Mucosa of descending colon (tissue), 3 donors: ENCODE results near the gene MAD2L2. TPM values are rescaled to one million over a fixed set of nuclear protein-coding genes. Genes with fewer than 3 reads are reported as not detected.
A peak's percentile ranks its signal among the peaks of the same experiment; 100 is the strongest.

ENCODE experiments used
- ATAC-seq: fragments of 200-7000 bp; cut with Tn5 transposase; one replicate; pipeline ENCODE4 v1.9.1; 2020; ENCODE audit warnings: mild to moderate bottlenecking, moderate library complexity
- DNase-seq, 3 donors: peaks; one replicate each; pipeline ENCODE4 v3.0.0-alpha.2; 2020
- H3K36me3 ChIP-seq: fragments of 200-600 bp; one replicate; pipeline ENCODE4 v1.8.0; 2021; ENCODE audit warnings: low read depth, mild to moderate bottlenecking
- H3K4me1 ChIP-seq: fragments of 200-600 bp; one replicate; pipeline ENCODE4 v1.8.0; 2021; ENCODE audit warnings: low read depth, mild to moderate bottlenecking
- H3K4me3 ChIP-seq: fragments of 200-600 bp; one replicate; pipeline ENCODE4 v1.8.0; 2021; ENCODE audit warnings: mild to moderate bottlenecking
- H3K9me3 ChIP-seq: fragments of 200-600 bp; one replicate; pipeline ENCODE4 v1.8.0; 2021; ENCODE audit warnings: mild to moderate bottlenecking
- CTCF ChIP-seq: fragments of 200-600 bp; IDR thresholded peaks from one replicate; pipeline ENCODE4 v1.8.0; 2022; ENCODE audit warnings: antibody characterized with exemption, mild to moderate bottlenecking
- intact Hi-C, 2 donors: fragments of 100-400 bp; cut with DNase I in 1 of 2; cut with micrococcal nuclease in 1 of 2; formaldehyde crosslinking; loops; one replicate each; pipeline versions ENCODE4 v1.11.0 to v1.11.1; 2022; cut with DNase I, micrococcal nuclease
- total RNA-seq, 3 donors: library from RNA; stranded (reverse); fragmentation: NEBNext Ultra II Directional in 2 of 3; extraction: Animal tissue kit (Norgen Biotek cat#: 25700) in 2 of 3; gene quantifications; one replicate each; pipeline versions ENCODE4 v1.2.1 to v1.2.4, GENCODE V29; 2021 to 2023
- donor health status: DM: no; HTN: no; CAD: no; lungs with moderate emphysema.
- donor health status: DM: no; HTN: no; CAD: no.
- donor health status: DM: no; HTN: yes; CAD: no.

The MAD2L2 gene
- total RNA-seq, 3 donors from 2014 or later: 5.1 to 21.2 (median 16.3) TPM

GRCh38 chr1:11711490-11711889, 30.5 kb upstream of the MAD2L2 start:
- intact Hi-C loops: loop anchor here in 1 of 2 donors (10.0 kb wide), 1 partner anchor 67 kb away; no protein-coding TSS in a partner anchor
- no peak for DNase-seq
- ATAC-seq: no peak
- no peak for TF ChIP-seq CTCF
- Histone ChIP-seq H3K4me1 (no peaks in the 10 kb centered on the region), H3K36me3 (no peaks in the 10 kb centered on the region), H3K9me3 (no peaks in the 10 kb centered on the region), H3K4me3 (no peak overlapping the region)

- Histone ChIP-seq H3K4me1 (no peaks in the 10 kb centered on the region), H3K9me3 (no peaks in the 10 kb centered on the region), H3K4me3 (no peak overlapping the region), H3K36me3 (no peaks in the 10 kb centered on the region)
- DNase-seq (no peak), ATAC-seq (no peak)
- intact Hi-C loops: no loop called here
- no peak for TF ChIP-seq CTCF
These were observed 27.8 kb upstream of the MAD2L2 start for GRCh38 chr1:11708554-11709350.

GRCh38 chr1:11707621-11708276, 26.8 kb upstream of the MAD2L2 start:
- DNase-seq (peak in 2 of 3 donors; percentile 46 to 52), ATAC-seq (peak; percentile 43)
- no peak for TF ChIP-seq CTCF
- Histone ChIP-seq H3K9me3 (no peaks in the 10 kb centered on the region), H3K36me3 (no peaks in the 10 kb centered on the region), H3K4me1 (no peaks in the 10 kb centered on the region), H3K4me3 (no peak overlapping the region)
- intact Hi-C loops: no loop called here

- no peak for ATAC-seq
- intact Hi-C loops: no loop called here
- no peak for TF ChIP-seq CTCF
These were observed 25.3 kb upstream of the MAD2L2 start for GRCh38 chr1:11706292-11706691.

GRCh38 chr1:11705596-11705995, 24.6 kb upstream of the MAD2L2 start:
- Histone ChIP-seq H3K4me1 (no peaks in the 10 kb centered on the region), H3K4me3 (no peak overlapping the region), H3K9me3 (no peaks in the 10 kb centered on the region), H3K36me3 (no peaks in the 10 kb centered on the region)
- ATAC-seq (no peak), DNase-seq (no peak)
- intact Hi-C loops: no loop called here
- TF ChIP-seq CTCF: no peak

More at GRCh38 chr1:11706292-11706691, 25.3 kb upstream of the MAD2L2 start:
- Histone ChIP-seq H3K4me3 (no peak overlapping the region), H3K36me3 (no peaks in the 10 kb centered on the region), H3K4me1 (no peaks in the 10 kb centered on the region), H3K9me3 (no peaks in the 10 kb centered on the region)
- no peak for DNase-seq
